Heart right ventricle (tissue), 16 donors: ENCODE data around the gene CORO2B. TPM values are rescaled to one million over a fixed set of nuclear protein-coding genes. Genes with fewer than 3 reads are reported as not detected.
A peak's percentile ranks its signal among the peaks of the same experiment; 100 is the strongest.

Experiments used
- ATAC-seq, 8 donors: fragments of 200-7000 bp; cut with Tn5 transposase; one replicate each; pipeline ENCODE4 v1.9.1; 2020; ENCODE audit warnings: mild to moderate bottlenecking in 8 of 8, moderate library complexity in 8 of 8, moderate number of reproducible peaks in 1 of 8
- DNase-seq, 2 donors: peaks; one replicate each; pipeline ENCODE4 v3.0.0-alpha.2; 2020
- H3K27ac ChIP-seq, 10 donors: fragments of 200-600 bp; sonication (generic) in 2 of 10; one replicate each; pipeline versions ENCODE4 v1.5.0 to v1.8.0; 2020 to 2022; ENCODE audit warnings: mild to moderate bottlenecking in 3 of 10
- H3K27me3 ChIP-seq, 7 donors: fragments of 200-600 bp; one replicate each; pipeline ENCODE4 v1.8.0; 2021 to 2022; ENCODE audit warnings: mild to moderate bottlenecking in 2 of 7
- H3K36me3 ChIP-seq, 9 donors: fragments of 200-600 bp; sonication (generic) in 1 of 9; one replicate each; pipeline versions ENCODE4 v1.5.0 to v1.8.0; 2020 to 2022; ENCODE audit warnings: mild to moderate bottlenecking in 2 of 9
- H3K4me1 ChIP-seq, 9 donors: fragments of 200-600 bp; sonication (generic) in 1 of 9; one replicate each; pipeline versions ENCODE4 v1.5.0 to v1.8.0; 2020 to 2022; ENCODE audit warnings: mild to moderate bottlenecking in 4 of 9
- H3K4me3 ChIP-seq, 10 donors: fragments of 200-600 bp; sonication (generic) in 2 of 10; one replicate each; pipeline versions ENCODE4 v1.5.0 to v1.8.0; 2020 to 2022; ENCODE audit warnings: mild to moderate bottlenecking in 7 of 10, moderate library complexity in 2 of 10
- H3K9me3 ChIP-seq, 11 donors: fragments of 200-600 bp in 10 of 11; sonication (generic) in 2 of 11; one replicate each; pipeline versions ENCODE4 v1.5.0 to v1.8.0; 2013 to 2022; ENCODE audit warnings: mild to moderate bottlenecking in 2 of 11, control low read depth in 1 of 11, moderate library complexity in 1 of 11
- CTCF ChIP-seq, 9 donors: fragments of 200-600 bp; sonication (generic) in 2 of 9; IDR thresholded peaks; one replicate each; pipeline versions ENCODE4 v1.5.0 to v1.8.0; 2021 to 2022; ENCODE audit warnings: antibody characterized with exemption in 9 of 9, mild to moderate bottlenecking in 5 of 9, moderate library complexity in 1 of 9
- WGBS, 2 donors: extraction: QIAGEN DNeasy Blood & Tissue Kit; methylation state at CpG; one replicate each; pipeline ENCODE4 v1.1.7; 2013; ENCODE audit warnings: inconsistent platforms in 1 of 2; 5-methylcytosine and 5-hydroxymethylcytosine counted together
- intact Hi-C, 10 donors: fragments of 100-400 bp; cut with DNase I; formaldehyde crosslinking; loops; one replicate each; pipeline versions ENCODE4 v1.11.1 to v1.14.2; 2022
- polyA plus RNA-seq, 2 donors: library from polyadenylated mRNA; stranded (reverse); fragments of 200-250 nt; gene quantifications; one replicate each; pipeline ENCODE4 v1.2.3, GENCODE V29; 2013
- total RNA-seq, 10 donors: library from RNA; stranded (reverse); fragmentation: NEBNext Ultra II Directional in 3 of 10; extraction: Animal tissue kit (Norgen Biotek cat#: 25700) in 3 of 10; gene quantifications; one replicate each; pipeline versions ENCODE4 v1.2.1 to v1.2.4, GENCODE V29; 2021 to 2023
- donor health status: Arrhythmogenic right ventricular cardiomyopathy.
- donor health status: ischemic (EF 13 %, LVEDD 7.1; RV severe dilation, severe dysfunction).
- donor health status: healthy with polysubstance abuse.
- donor health status: DM: no; HTN: yes; CAD: no.
- donor health status: DM: no; HTN: no; CAD: no.
- donor health status: ischemic (EF 25% LVEDD 6.9; RV normal size, moderate dysfunction).
- donor health status: ischemic (EF 25% LVEDD 5.7; RV mildly dilated, moderate dysfunction).
- donor health status: healthy.
- donor health status: DM: yes; HTN: yes; CAD: no.
- donor health status: Ischemic cardiomyopathy.
- donor health status: ischemic (EF 35%, LVEDD 5.7; RV mildly dilated, moderate dysfunction).
- donor health status: nonischemic (EF 11% LVEDD 7.7; RV severe dilation, severe dysfunction).
- donor health status: DM: yes; HTN: yes; CAD: no.
- donor health status: PGD.
- donor health status: ischemic (EF 29% LVEDD 5.4; RV normal size, mild dysfunction).
- donor health status: nonischemic (EF 23%, LVEDD 6.1; RV moderate dilation, normal function).

CORO2B gene
- total and polyA plus RNA-seq, 12 donors, result 2.6 to 8.1 (median 4.5) TPM

- Histone ChIP-seq H3K36me3 (peaks cover 0 to 24% (median 12%) of the 10 kb centered on the region in 9 donors), H3K27ac (peak overlapping the region in 7 of 10 donors; percentile 62 to 88 (median 72)), H3K4me1 (peaks cover 6 to 33% (median 25%) of the 10 kb centered on the region in 9 donors), H3K27me3 (no peaks in the 10 kb centered on the region), H3K9me3 (peaks cover 0 to 6% (median 0%) of the 10 kb centered on the region in 11 donors), H3K4me3 (no peak overlapping the region)
- intact Hi-C loops, result loop anchor here in 2 of 10 donors (1.0 to 5.0 kb wide), 2 partner anchors 43 to 44 kb away; no protein-coding TSS in a partner anchor
- no peak for TF ChIP-seq CTCF (IDR thresholded peaks at IDR 0.05)
- 90 to 92% methylated on average over 3 of the region's 3 CpGs for WGBS, 2 donors
- DNase-seq (peak in 1 of 2 donors; percentile 60), ATAC-seq (peak in 6 of 8 donors; percentile 17 to 59 (median 44))
These were observed 195.9 kb downstream of the CORO2B start for GRCh38 chr15:68774521-68775235.

- DNase-seq (no peak), ATAC-seq (peak in 3 of 8 donors; percentile 4 to 27 (median 18))
These were observed 196.4 kb downstream of the CORO2B start for GRCh38 chr15:68775236-68775577.

GRCh38 chr15:68775671-68776476 is 197.1 kb downstream of the CORO2B start:
- ATAC-seq (peak; percentile 86 to 95 (median 90)), DNase-seq (peak; percentile 85 to 90)
- no peak overlapping the region for H3K4me3 ChIP-seq
- H3K27ac ChIP-seq, result peak overlapping the region; percentile 20 to 88 (median 66)
- peaks cover 6 to 33% (median 25%) of the 10 kb centered on the region in 9 donors for H3K4me1 ChIP-seq
- intact Hi-C loops, result loop anchor here in 2 of 10 donors (1.0 to 5.0 kb wide), 2 partner anchors 41 to 46 kb away; no protein-coding TSS in a partner anchor
- no peaks in the 10 kb centered on the region for H3K27me3 ChIP-seq
- H3K9me3 ChIP-seq, result peaks cover 0 to 6% (median 0%) of the 10 kb centered on the region in 11 donors
- no peak for TF ChIP-seq CTCF (IDR thresholded peaks at IDR 0.05)
- WGBS, 2 donors, result 23 to 27% methylated on average over 8 of the region's 8 CpGs
- H3K36me3 ChIP-seq, result peaks cover 0 to 35% (median 21%) of the 10 kb centered on the region in 9 donors

More at GRCh38 chr15:68775236-68775577, 196.4 kb downstream of the CORO2B start:
- H3K9me3 ChIP-seq, result peaks cover 0 to 6% (median 0%) of the 10 kb centered on the region in 11 donors
- no peak overlapping the region for H3K4me3 ChIP-seq
- peak overlapping the region in 9 of 10 donors; percentile 20 to 88 (median 66) for H3K27ac ChIP-seq
- H3K4me1 ChIP-seq, result peaks cover 6 to 33% (median 25%) of the 10 kb centered on the region in 9 donors
- WGBS, 2 donors, result 72 to 83% methylated on average over 3 of the region's 3 CpGs
- TF ChIP-seq CTCF (IDR thresholded peaks at IDR 0.05), result no peak
- peaks cover 0 to 29% (median 15%) of the 10 kb centered on the region in 9 donors for H3K36me3 ChIP-seq
- intact Hi-C loops, result loop anchor here in 2 of 10 donors (1.0 to 5.0 kb wide), 2 partner anchors 42 to 45 kb away; no protein-coding TSS in a partner anchor
- H3K27me3 ChIP-seq, result no peaks in the 10 kb centered on the region
